Hematopoietic multipotent progenitor cell (in vitro differentiated cells): Measurements from ENCODE around the gene CCT5. TPM values are rescaled to one million over a fixed set of nuclear protein-coding genes. Genes with fewer than 3 reads are reported as not detected.

Experiments used
- small RNA-seq: library from RNA; depleted of rRNA; stranded (forward); fragments of <200 nt; gene quantifications from one replicate; pipeline ENCODE3, GENCODE V24; 2012
- total RNA-seq: library from RNA; depleted of rRNA; stranded (reverse); fragments of >200 nt; gene quantifications from one replicate; pipeline ENCODE4 v1.2.3, GENCODE V29; 2012

Gene CCT5
- total RNA-seq, 1 donor = 242 TPM

Small RNAs within 50 kb of the gene (small RNA-seq; reads per million reads assigned to genes)
- not detected for gene RF00019

Other genes with a start within 250 kb of the CCT5 start
- gene ATPSCKMT, start 392 bp upstream of the CCT5 start, total RNA-seq = 8.3 TPM
- gene CMBL, start 57.6 kb downstream of the CCT5 start, total RNA-seq = 14.3 TPM
- gene MARCHF6, start 103.4 kb downstream of the CCT5 start, total RNA-seq = 80.0 TPM
- gene ROPN1L, start 191.6 kb downstream of the CCT5 start, total RNA-seq = 1.9 TPM